Measurements from ENCODE around the gene DSCAM.

The DSCAM gene

GRCh38 chr21:40839521-40839920 lies 7.4 kb downstream of the DSCAM start:
- DNase-seq, result peak; percentile 61

GRCh38 chr21:40837456-40837855 lies 9.5 kb downstream of the DSCAM start:
- DNase-seq, result no peak

- no peak for DNase-seq
Observed at GRCh38 chr21:40835184-40835694, 11.7 kb downstream of the DSCAM start.

GRCh38 chr21:40833184-40833583 lies 13.8 kb downstream of the DSCAM start:
- DNase-seq, result no peak

GRCh38 chr21:40832316-40832715 lies 14.6 kb downstream of the DSCAM start:
- DNase-seq, result no peak

GRCh38 chr21:40830836-40831235 lies 16.1 kb downstream of the DSCAM start:
- no peak for DNase-seq

- DNase-seq, result no peak
Observed at GRCh38 chr21:40829791-40830190, 17.2 kb downstream of the DSCAM start.

- DNase-seq, result no peak
Observed at GRCh38 chr21:40829308-40829707, 17.6 kb downstream of the DSCAM start.

- DNase-seq, result no peak
Observed at GRCh38 chr21:40827509-40827908, 19.4 kb downstream of the DSCAM start.

GRCh38 chr21:40819071-40819900 lies 27.7 kb downstream of the DSCAM start:
- DNase-seq, result no peak

GRCh38 chr21:40813918-40814317 lies 33.0 kb downstream of the DSCAM start:
- no peak for DNase-seq

- DNase-seq, result peak; percentile 76
Observed at GRCh38 chr21:40809673-40810197, 37.2 kb downstream of the DSCAM start.

GRCh38 chr21:40803101-40803500 lies 43.9 kb downstream of the DSCAM start:
- no peak for DNase-seq

- DNase-seq, result no peak
Observed at GRCh38 chr21:40800126-40800525, 46.8 kb downstream of the DSCAM start.

- DNase-seq, result no peak
Observed at GRCh38 chr21:40797891-40798290, 49.1 kb downstream of the DSCAM start.

- no peak for DNase-seq
Observed at GRCh38 chr21:40797410-40797809, 49.5 kb downstream of the DSCAM start.

GRCh38 chr21:40796464-40796863 lies 50.5 kb downstream of the DSCAM start:
- no peak for DNase-seq

GRCh38 chr21:40795313-40795712 lies 51.6 kb downstream of the DSCAM start:
- no peak for DNase-seq

- DNase-seq, result peak; percentile 70
Observed at GRCh38 chr21:40792691-40793456, 54.1 kb downstream of the DSCAM start.

GRCh38 chr21:40788635-40789034 lies 58.3 kb downstream of the DSCAM start:
- no peak for DNase-seq

- DNase-seq, result no peak
Observed at GRCh38 chr21:40783404-40783803, 63.6 kb downstream of the DSCAM start.

GRCh38 chr21:40770435-40771055 lies 76.4 kb downstream of the DSCAM start:
- peak; percentile 78 for DNase-seq

- DNase-seq, result peak; percentile 88
Observed at GRCh38 chr21:40769231-40769630, 77.7 kb downstream of the DSCAM start.

Measured in RPMI8226 (cell line).